Measurements from ENCODE around the gene LYRM4.

Gene LYRM4

GRCh38 chr6:5290097-5290496, 29.3 kb upstream of the LYRM4 start:
- no peak for ATAC-seq
- Mint-ChIP-seq H3K4me1 (peaks cover 58% of the 10 kb centered on the region), H3K27ac (no peak overlapping the region), H3K4me3 (no peak overlapping the region), H3K36me3 (ENCODE audit: low read depth) (peaks cover 4% of the 10 kb centered on the region), H3K9me3 (no peaks in the 10 kb centered on the region), H3K27me3 (no peaks in the 10 kb centered on the region)
- DNase-seq: no peak

- H3K36me3 Mint-ChIP-seq (ENCODE audit: low read depth): peaks cover 4% of the 10 kb centered on the region
- H3K9me3 Mint-ChIP-seq: no peaks in the 10 kb centered on the region
- DNase-seq: no peak
- no peak overlapping the region for H3K27ac Mint-ChIP-seq
- no peak for ATAC-seq
- no peak overlapping the region for H3K4me3 Mint-ChIP-seq
- H3K27me3 Mint-ChIP-seq: no peaks in the 10 kb centered on the region
- H3K4me1 Mint-ChIP-seq: peaks cover 41% of the 10 kb centered on the region
These were observed 27.2 kb upstream of the LYRM4 start for GRCh38 chr6:5287966-5288297.

GRCh38 chr6:5287205-5287965, 26.6 kb upstream of the LYRM4 start:
- ATAC-seq: no peak
- no peak for DNase-seq
- H3K9me3 Mint-ChIP-seq: no peaks in the 10 kb centered on the region
- H3K36me3 Mint-ChIP-seq (ENCODE audit: low read depth): peaks cover 4% of the 10 kb centered on the region
- peaks cover 37% of the 10 kb centered on the region for H3K4me1 Mint-ChIP-seq
- H3K27me3 Mint-ChIP-seq: no peaks in the 10 kb centered on the region
- H3K4me3 Mint-ChIP-seq: no peak overlapping the region
- H3K27ac Mint-ChIP-seq: no peak overlapping the region

GRCh38 chr6:5286780-5287179, 26.0 kb upstream of the LYRM4 start:
- no peak for ATAC-seq
- Mint-ChIP-seq H3K27me3 (no peaks in the 10 kb centered on the region), H3K4me3 (no peak overlapping the region), H3K9me3 (no peaks in the 10 kb centered on the region), H3K27ac (no peak overlapping the region), H3K36me3 (ENCODE audit: low read depth) (peaks cover 4% of the 10 kb centered on the region), H3K4me1 (peaks cover 32% of the 10 kb centered on the region)
- no peak for DNase-seq

GRCh38 chr6:5285526-5285925, 24.8 kb upstream of the LYRM4 start:
- no peak overlapping the region for H3K27ac Mint-ChIP-seq
- peaks cover 4% of the 10 kb centered on the region for H3K36me3 Mint-ChIP-seq (ENCODE audit: low read depth)
- H3K9me3 Mint-ChIP-seq: no peaks in the 10 kb centered on the region
- ATAC-seq (no peak), DNase-seq (no peak)
- no peaks in the 10 kb centered on the region for H3K27me3 Mint-ChIP-seq
- H3K4me3 Mint-ChIP-seq: no peak overlapping the region
- peaks cover 29% of the 10 kb centered on the region for H3K4me1 Mint-ChIP-seq

DNA sequence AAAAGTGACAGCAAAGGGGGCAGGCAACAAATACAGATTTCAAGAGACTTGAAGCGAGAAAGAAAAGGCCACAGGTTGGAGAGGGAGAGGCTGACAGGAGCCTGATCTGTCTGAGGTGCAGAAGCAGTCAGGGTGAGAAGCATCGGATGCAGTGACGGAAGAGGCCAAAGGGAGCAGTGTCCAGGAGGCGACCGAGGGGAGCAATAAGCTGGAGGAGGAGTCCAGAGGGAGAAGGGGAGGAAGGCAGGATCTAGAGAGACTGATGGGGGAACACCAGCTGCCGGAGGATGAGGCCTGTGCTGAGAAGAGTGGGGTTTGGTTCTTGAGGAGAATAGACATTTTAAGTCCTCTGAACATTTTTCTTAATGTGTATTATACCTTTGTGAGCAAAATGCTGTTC, 24.3 kb upstream of the LYRM4 start:
- Mint-ChIP-seq H3K4me3 (no peak overlapping the region), H3K27me3 (no peaks in the 10 kb centered on the region), H3K9me3 (no peaks in the 10 kb centered on the region), H3K36me3 (ENCODE audit: low read depth) (peaks cover 4% of the 10 kb centered on the region), H3K27ac (no peak overlapping the region), H3K4me1 (peaks cover 31% of the 10 kb centered on the region)
- ATAC-seq (no peak), DNase-seq (no peak)

- no peaks in the 10 kb centered on the region for H3K9me3 Mint-ChIP-seq
These were observed 21.5 kb upstream of the LYRM4 start for GRCh38 chr6:5282191-5282623.

GRCh38 chr6:5280920-5281319, 20.2 kb upstream of the LYRM4 start:
- Mint-ChIP-seq H3K4me1 (peaks cover 32% of the 10 kb centered on the region), H3K36me3 (ENCODE audit: low read depth) (peaks cover 4% of the 10 kb centered on the region), H3K27ac (peak overlapping the region; percentile 85), H3K9me3 (no peaks in the 10 kb centered on the region), H3K27me3 (no peaks in the 10 kb centered on the region), H3K4me3 (no peak overlapping the region)
- no peak for ATAC-seq
- no peak for DNase-seq

More at GRCh38 chr6:5282191-5282623, 21.5 kb upstream of the LYRM4 start:
- H3K27me3 Mint-ChIP-seq: no peaks in the 10 kb centered on the region
- ATAC-seq (no peak), DNase-seq (no peak)
- H3K4me1 Mint-ChIP-seq: peaks cover 36% of the 10 kb centered on the region
- H3K4me3 Mint-ChIP-seq: no peak overlapping the region
- H3K27ac Mint-ChIP-seq: no peak overlapping the region
- H3K36me3 Mint-ChIP-seq (ENCODE audit: low read depth): peaks cover 4% of the 10 kb centered on the region

DNA sequence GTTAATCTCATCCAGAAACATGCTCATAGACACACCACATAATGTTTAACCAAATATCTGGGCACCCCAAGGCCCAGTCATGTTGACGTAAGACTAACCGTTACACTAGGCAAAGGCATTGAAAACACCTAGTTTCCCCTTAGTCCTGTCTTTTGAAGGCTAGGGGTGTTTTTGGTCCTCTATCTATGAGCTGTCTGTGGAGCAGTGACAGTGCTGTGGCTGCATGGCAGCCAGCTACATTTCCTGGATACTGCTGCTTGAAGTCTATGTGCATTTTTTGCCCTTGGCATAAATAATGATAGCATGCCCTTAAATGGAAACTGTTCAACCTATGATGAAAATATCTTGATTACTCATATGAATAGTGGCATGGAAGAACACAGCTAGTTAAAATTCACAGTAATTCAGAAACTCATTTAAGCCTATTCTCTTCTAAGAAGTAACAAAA, 19.2 kb upstream of the LYRM4 start:
- DNase-seq (peak; percentile 12), ATAC-seq (peak; percentile 94)
- peaks cover 26% of the 10 kb centered on the region for H3K4me1 Mint-ChIP-seq
- peak overlapping the region; percentile 85 for H3K27ac Mint-ChIP-seq
- no peak overlapping the region for H3K4me3 Mint-ChIP-seq
- peaks cover 4% of the 10 kb centered on the region for H3K36me3 Mint-ChIP-seq (ENCODE audit: low read depth)
- H3K27me3 Mint-ChIP-seq: no peaks in the 10 kb centered on the region
- no peaks in the 10 kb centered on the region for H3K9me3 Mint-ChIP-seq

GRCh38 chr6:5278565-5279120, 17.9 kb upstream of the LYRM4 start:
- no peak for ATAC-seq

GRCh38 chr6:5278047-5278446, 17.3 kb upstream of the LYRM4 start:
- no peak for DNase-seq
- Mint-ChIP-seq H3K27me3 (no peaks in the 10 kb centered on the region), H3K9me3 (no peaks in the 10 kb centered on the region), H3K4me3 (no peak overlapping the region), H3K4me1 (peaks cover 40% of the 10 kb centered on the region), H3K36me3 (ENCODE audit: low read depth) (peaks cover 7% of the 10 kb centered on the region), H3K27ac (peak overlapping the region; percentile 41)
- ATAC-seq: no peak

More at GRCh38 chr6:5278565-5279120, 17.9 kb upstream of the LYRM4 start:
- peak overlapping the region; percentile 88 for H3K27ac Mint-ChIP-seq
- peaks cover 34% of the 10 kb centered on the region for H3K4me1 Mint-ChIP-seq
- peak overlapping the region; percentile 61 for H3K4me3 Mint-ChIP-seq
- peaks cover 4% of the 10 kb centered on the region for H3K36me3 Mint-ChIP-seq (ENCODE audit: low read depth)
- H3K9me3 Mint-ChIP-seq: no peaks in the 10 kb centered on the region
- no peak for DNase-seq
- no peaks in the 10 kb centered on the region for H3K27me3 Mint-ChIP-seq

DNA sequence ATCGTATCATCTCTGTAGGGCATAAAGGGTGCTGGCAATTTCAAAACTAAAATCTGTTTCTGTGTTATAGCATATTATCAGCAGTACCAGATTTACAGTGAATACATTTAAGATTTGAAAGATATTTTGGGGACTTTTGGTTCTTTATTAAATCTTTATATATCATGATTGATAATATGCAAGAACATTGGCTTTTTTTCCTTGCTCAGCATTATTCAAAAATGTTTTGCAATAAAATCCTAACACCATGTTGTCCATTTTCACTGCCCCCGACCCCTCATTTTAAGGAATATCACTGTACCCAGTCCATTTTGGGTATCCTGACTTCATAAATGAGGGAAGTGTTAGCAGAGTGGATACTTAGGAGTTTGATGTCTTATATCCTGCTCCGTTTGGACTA, 16.8 kb upstream of the LYRM4 start:
- peaks cover 44% of the 10 kb centered on the region for H3K4me1 Mint-ChIP-seq
- no peaks in the 10 kb centered on the region for H3K9me3 Mint-ChIP-seq
- H3K36me3 Mint-ChIP-seq (ENCODE audit: low read depth): peaks cover 11% of the 10 kb centered on the region
- no peaks in the 10 kb centered on the region for H3K27me3 Mint-ChIP-seq
- H3K27ac Mint-ChIP-seq: no peak overlapping the region
- H3K4me3 Mint-ChIP-seq: no peak overlapping the region
- no peak for DNase-seq
- no peak for ATAC-seq

GRCh38 chr6:5276581-5276980, 15.8 kb upstream of the LYRM4 start:
- no peak overlapping the region for H3K27ac Mint-ChIP-seq
- H3K4me1 Mint-ChIP-seq: peaks cover 44% of the 10 kb centered on the region
- no peaks in the 10 kb centered on the region for H3K9me3 Mint-ChIP-seq
- H3K27me3 Mint-ChIP-seq: no peaks in the 10 kb centered on the region
- DNase-seq (no peak), ATAC-seq (no peak)
- H3K4me3 Mint-ChIP-seq: no peak overlapping the region
- H3K36me3 Mint-ChIP-seq (ENCODE audit: low read depth): peaks cover 15% of the 10 kb centered on the region

- ATAC-seq: no peak
- H3K27ac Mint-ChIP-seq: no peak overlapping the region
- peaks cover 15% of the 10 kb centered on the region for H3K36me3 Mint-ChIP-seq (ENCODE audit: low read depth)
- DNase-seq: no peak
- no peaks in the 10 kb centered on the region for H3K27me3 Mint-ChIP-seq
- H3K4me3 Mint-ChIP-seq: no peak overlapping the region
- no peaks in the 10 kb centered on the region for H3K9me3 Mint-ChIP-seq
- peaks cover 42% of the 10 kb centered on the region for H3K4me1 Mint-ChIP-seq
These were observed 14.7 kb upstream of the LYRM4 start for GRCh38 chr6:5275497-5275896.

- Mint-ChIP-seq H3K27me3 (no peaks in the 10 kb centered on the region), H3K4me1 (peaks cover 31% of the 10 kb centered on the region), H3K9me3 (no peaks in the 10 kb centered on the region), H3K4me3 (no peak overlapping the region), H3K27ac (no peak overlapping the region), H3K36me3 (ENCODE audit: low read depth) (peaks cover 15% of the 10 kb centered on the region)
- no peak for ATAC-seq
- no peak for DNase-seq
These were observed 13.5 kb upstream of the LYRM4 start for GRCh38 chr6:5274231-5274630.
